ENCODE data around the gene SLC39A7. TPM values are rescaled to one million over a fixed set of nuclear protein-coding genes. Genes with fewer than 3 reads are reported as not detected.
A peak's percentile ranks its signal among the peaks of the same experiment; 100 is the strongest.

Gene SLC39A7
- total RNA-seq, 2 donors from 2014 or later = 123 to 163 TPM

- Mint-ChIP-seq H3K27ac (no peak overlapping the region), H3K4me1 (peaks cover 3% of the 10 kb centered on the region), H3K36me3 (ENCODE audit: low read depth) (no peaks in the 10 kb centered on the region), H3K9me3 (no peaks in the 10 kb centered on the region), H3K27me3 (ENCODE audit: insufficient read depth) (peaks cover 55% of the 10 kb centered on the region), H3K4me3 (no peak overlapping the region)
- DNase-seq = no peak
- no peaks in the 10 kb centered on the region for H3K36me3 ChIP-seq (ENCODE audit: control insufficient read depth, insufficient read depth, low read length)
- H3K27ac ChIP-seq (ENCODE audit: low read depth, low read length) = no peak overlapping the region
- 56 to 60% methylated on average over 1 of the region's 1 CpG for WGBS, 2 experiments (ENCODE audit: insufficient coverage in 1 of 2, insufficient read length in 1 of 2)
- H3K9ac ChIP-seq (ENCODE audit: extremely low read depth, low read length, poor library complexity, severe bottlenecking) = no peak overlapping the region
- H3K4me1 ChIP-seq (ENCODE audit: control insufficient read depth, insufficient read depth, low read length) = peaks cover 1% of the 10 kb centered on the region
- peaks cover 42% of the 10 kb centered on the region for H3K27me3 ChIP-seq (ENCODE audit: control insufficient read depth, insufficient read depth, low read length, poor library complexity, severe bottlenecking)
- no peak overlapping the region for H3K4me3 ChIP-seq (ENCODE audit: low read length)
- H3K9me3 ChIP-seq (ENCODE audit: control insufficient read depth, low read length) = no peaks in the 10 kb centered on the region
- TF ChIP-seq CTCF (conservative IDR thresholded peaks at IDR 0.05) = no peak
Observed at GRCh38 chr6:33243476-33243875, 42.8 kb downstream of the SLC39A7 start.

- peaks cover 30% of the 10 kb centered on the region for H3K27me3 Mint-ChIP-seq (ENCODE audit: insufficient read depth)
- H3K27ac Mint-ChIP-seq = no peak overlapping the region
- DNase-seq = peak; percentile 96
- Histone ChIP-seq H3K9me3 (ENCODE audit: control insufficient read depth, low read length) (no peaks in the 10 kb centered on the region), H3K9ac (ENCODE audit: extremely low read depth, low read length, poor library complexity, severe bottlenecking) (peak overlapping the region; percentile 6), H3K4me3 (ENCODE audit: low read length) (peak overlapping the region; percentile 82), H3K27me3 (ENCODE audit: control insufficient read depth, insufficient read depth, low read length, poor library complexity, severe bottlenecking) (peaks cover 34% of the 10 kb centered on the region), H3K36me3 (ENCODE audit: control insufficient read depth, insufficient read depth, low read length) (peaks cover 13% of the 10 kb centered on the region), H3K27ac (ENCODE audit: low read depth, low read length) (peak overlapping the region; percentile 16), H3K4me1 (ENCODE audit: control insufficient read depth, insufficient read depth, low read length) (peaks cover 5% of the 10 kb centered on the region)
- peaks cover 14% of the 10 kb centered on the region for H3K4me1 Mint-ChIP-seq
- TF ChIP-seq CTCF (conservative IDR thresholded peaks at IDR 0.05) = peak; percentile 96
- WGBS, 2 experiments (ENCODE audit: insufficient coverage in 1 of 2, insufficient read length in 1 of 2) = 10 to 11% methylated on average over 17 to 28 of the region's 28 CpGs
- H3K4me3 Mint-ChIP-seq = peak overlapping the region; percentile 66
- H3K9me3 Mint-ChIP-seq = no peaks in the 10 kb centered on the region
- H3K36me3 Mint-ChIP-seq (ENCODE audit: low read depth) = peaks cover 19% of the 10 kb centered on the region
Observed at GRCh38 chr6:33247977-33248642, 47.4 kb downstream of the SLC39A7 start.

- Histone ChIP-seq H3K27ac (ENCODE audit: low read depth, low read length) (peak overlapping the region; percentile 72), H3K4me1 (ENCODE audit: control insufficient read depth, insufficient read depth, low read length) (peaks cover 5% of the 10 kb centered on the region), H3K9ac (ENCODE audit: extremely low read depth, low read length, poor library complexity, severe bottlenecking) (peak overlapping the region; percentile 6), H3K36me3 (ENCODE audit: control insufficient read depth, insufficient read depth, low read length) (peaks cover 16% of the 10 kb centered on the region), H3K27me3 (ENCODE audit: control insufficient read depth, insufficient read depth, low read length, poor library complexity, severe bottlenecking) (peaks cover 30% of the 10 kb centered on the region), H3K4me3 (ENCODE audit: low read length) (peak overlapping the region; percentile 82), H3K9me3 (ENCODE audit: control insufficient read depth, low read length) (no peaks in the 10 kb centered on the region)
- Mint-ChIP-seq H3K9me3 (no peaks in the 10 kb centered on the region), H3K36me3 (ENCODE audit: low read depth) (peaks cover 19% of the 10 kb centered on the region), H3K4me3 (peak overlapping the region; percentile 66), H3K27ac (peak overlapping the region; percentile 78), H3K27me3 (ENCODE audit: insufficient read depth) (peaks cover 26% of the 10 kb centered on the region), H3K4me1 (peaks cover 14% of the 10 kb centered on the region)
- no peak for DNase-seq
- TF ChIP-seq CTCF (conservative IDR thresholded peaks at IDR 0.05) = peak; percentile 26
- WGBS, 2 experiments (ENCODE audit: insufficient coverage in 1 of 2, insufficient read length in 1 of 2) = 7 to 9% methylated on average over 12 to 18 of the region's 18 CpGs
Observed at GRCh38 chr6:33248643-33248931, 47.9 kb downstream of the SLC39A7 start.

Measured in endodermal cell (in vitro differentiated cells).